Breast epithelium (tissue), 3 donors: Measurements from ENCODE around the gene APLP2.

Source experiments
- CTCF ChIP-seq, 3 donors: fragments of 450-650 bp; IDR thresholded peaks; one replicate each; pipeline ENCODE4 v1.5.1; 2016 to 2017; ENCODE audit warnings: antibody characterized with exemption in 3 of 3, mild to moderate bottlenecking in 3 of 3, moderate library complexity in 3 of 3
- POLR2A ChIP-seq: fragments of 450-650 bp; IDR thresholded peaks from one replicate; pipeline ENCODE4 v1.6.1; 2016; ENCODE audit warnings: antibody characterized with exemption, mild to moderate bottlenecking, moderate library complexity

DNA sequence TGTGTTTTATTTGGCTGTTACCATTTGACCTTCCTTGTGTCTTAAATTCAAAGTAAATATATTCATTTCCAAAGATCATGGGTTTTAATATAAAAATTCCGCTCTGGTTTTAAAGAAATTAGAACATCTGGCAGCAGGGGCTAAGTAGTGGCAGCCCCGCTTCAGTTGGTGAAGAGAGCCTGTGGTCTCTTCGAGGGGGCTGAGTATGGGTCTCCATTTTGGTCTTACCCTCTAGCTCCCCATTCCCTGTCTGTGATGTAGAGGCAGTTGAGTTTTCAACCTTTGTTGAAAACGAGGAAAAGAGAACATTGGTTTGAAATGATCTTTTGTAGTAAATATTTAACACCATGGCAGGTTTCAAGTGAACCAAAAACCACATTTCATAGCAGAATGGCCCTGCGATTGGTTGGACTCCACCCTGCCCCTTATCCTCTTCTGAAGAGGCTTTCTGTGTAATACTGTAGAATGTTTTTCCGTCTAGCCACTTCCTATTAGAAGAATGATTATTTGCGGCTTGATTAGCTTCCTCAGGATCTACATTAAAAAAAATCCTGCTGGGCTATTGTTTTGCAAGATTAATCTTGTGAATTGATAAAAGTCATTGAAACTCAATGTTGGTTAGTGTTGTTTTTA, 17.7 kb downstream of the APLP2 start:
- TF ChIP-seq CTCF (IDR thresholded peaks at IDR 0.05) (no peak), POLR2A (no peak)
